B cell (primary cell): ENCODE data around the gene SLC2A4. TPM values are rescaled to one million over a fixed set of nuclear protein-coding genes. Genes with fewer than 3 reads are reported as not detected.

Source experiments
- ATAC-seq: fragments of 200-7000 bp; cut with Tn5 transposase; one replicate; pipeline ENCODE4 v1.10.0; 2021; ENCODE audit warnings: low read depth, mild to moderate bottlenecking, moderate number of reproducible peaks, moderate library complexity
- CTCF ChIA-PET: fragments of 350-600 bp; sonication (Branson Sonifier 250); formaldehyde crosslinking; loops from one replicate; lab custom pipeline; 2021; ENCODE audit warnings: antibody characterized with exemption, inconsistent platforms; lab: Charles Lee
- POLR2A ChIA-PET: fragments of 350-600 bp; sonication (Branson Sonifier 250); formaldehyde crosslinking; loops from one replicate; lab custom pipeline; 2021; ENCODE audit warnings: antibody characterized with exemption; lab: Charles Lee
- DNase-seq: peaks from one replicate; pipeline ENCODE4 v3.0.0; 2013
- H2AFZ ChIP-seq: 2 replicates; pipeline ENCODE4 v1.6.1; 2012; ENCODE audit warnings: mild to moderate bottlenecking, low read depth, low read length; ENCODE audit not compliant: insufficient read depth, poor library complexity, severe bottlenecking
- H3K27ac ChIP-seq, 2 donors: 1 replicate in 1 of 2; 2 replicates in 1 of 2; pipeline ENCODE4 v1.5.1; 2012 to 2013; ENCODE audit warnings: low read length in 2 of 2, mild to moderate bottlenecking in 2 of 2, moderate library complexity in 1 of 2
- H3K27me3 ChIP-seq, 4 experiments: fragments of 200-600 bp in 1 of 4; sonication (generic) in 1 of 4; replicated peaks in 1 of 4; 1 replicate in 2 of 4; 2 replicates in 2 of 4; pipeline versions ENCODE4 v1.6.1 to v1.7.0; 2013 to 2016; ENCODE audit warnings: low read length in 3 of 4, mild to moderate bottlenecking in 2 of 4, mixed read lengths in 1 of 4, moderate library complexity in 1 of 4; ENCODE audit not compliant: insufficient read depth in 4 of 4, control insufficient read depth in 3 of 4; ENCODE audit errors: control extremely low read depth in 1 of 4
- H3K36me3 ChIP-seq, 2 experiments: replicated peaks in 1 of 2; 1 replicate in 1 of 2; 2 replicates in 1 of 2; pipeline versions ENCODE4 v1.6.1 to v1.7.1; 2013; ENCODE audit warnings: low read length in 1 of 2; ENCODE audit not compliant: insufficient read depth in 2 of 2, control insufficient read depth in 1 of 2; ENCODE audit errors: control extremely low read depth in 1 of 2, extremely low read depth in 1 of 2
- H3K4me1 ChIP-seq, 2 donors: fragments of 200-600 bp in 1 of 2; sonication (generic) in 1 of 2; 1 replicate in 1 of 2; 2 replicates in 1 of 2; pipeline versions ENCODE4 v1.5.1 to v1.6.1; 2013 to 2017; ENCODE audit warnings: low read length in 2 of 2; ENCODE audit not compliant: control insufficient read depth in 2 of 2, insufficient read depth in 2 of 2
- H3K4me2 ChIP-seq: replicated peaks from 2 replicates; pipeline ENCODE3; 2012; ENCODE audit warnings: mild to moderate bottlenecking, low read depth, low read length; ENCODE audit not compliant: poor library complexity, severe bottlenecking
- H3K4me3 ChIP-seq, 5 experiments: fragments of 200-600 bp in 1 of 5; sonication (generic) in 1 of 5; 1 replicate in 3 of 5; 2 replicates in 2 of 5; pipeline versions ENCODE4 v1.5.1 to v1.7.0; 2011 to 2016; ENCODE audit warnings: low read length in 4 of 5, mild to moderate bottlenecking in 4 of 5, low read depth in 2 of 5, control low read depth in 1 of 5, moderate library complexity in 1 of 5; ENCODE audit not compliant: insufficient read depth in 1 of 5; ENCODE audit errors: control extremely low read depth in 1 of 5, extremely low read depth in 1 of 5
- H3K79me2 ChIP-seq: fragments of 200-600 bp; sonication (generic); one replicate; pipeline ENCODE4 v1.6.0; 2016; ENCODE audit warnings: low read length; ENCODE audit not compliant: control insufficient read depth, insufficient read depth
- H3K9ac ChIP-seq: fragments of 200-600 bp; sonication (generic); 2 replicates; pipeline ENCODE4 v1.6.1; 2017; ENCODE audit warnings: mild to moderate bottlenecking, low read length, moderate library complexity
- H3K9me3 ChIP-seq, 3 donors: one replicate each; pipeline versions ENCODE4 v1.6.1 to v1.7.1; 2013; ENCODE audit warnings: low read length in 2 of 3; ENCODE audit not compliant: control insufficient read depth in 2 of 3, insufficient read depth in 1 of 3; ENCODE audit errors: control extremely low read depth in 1 of 3
- H4K20me1 ChIP-seq: 2 replicates; pipeline ENCODE4 v1.6.0; 2012; ENCODE audit warnings: mild to moderate bottlenecking, low read length; ENCODE audit not compliant: insufficient read depth, control insufficient read depth, poor library complexity, severe bottlenecking
- H3K27ac Mint-ChIP-seq: one replicate; pipeline ENCODE4 v1.8.0; 2021; ENCODE audit warnings: mixed read lengths
- H3K27me3 Mint-ChIP-seq: one replicate; pipeline ENCODE4 v1.8.0; 2021; ENCODE audit warnings: mixed read lengths
- H3K4me1 Mint-ChIP-seq: one replicate; pipeline ENCODE4 v1.8.0; 2021; ENCODE audit warnings: mixed read lengths
- H3K4me3 Mint-ChIP-seq: one replicate; pipeline ENCODE4 v1.8.0; 2021; ENCODE audit warnings: mixed read lengths
- H3K9me3 Mint-ChIP-seq: one replicate; pipeline ENCODE4 v1.8.0; 2022; ENCODE audit warnings: mixed read lengths; ENCODE audit not compliant: insufficient read depth
- EZH2 ChIP-seq: IDR thresholded peaks from 2 replicates; pipeline ENCODE4 v1.6.1; 2012; ENCODE audit warnings: borderline replicate concordance, low read depth, mild to moderate bottlenecking, moderate library complexity, low read length; ENCODE audit not compliant: insufficient read depth, poor library complexity, severe bottlenecking
- WGBS: methylation state at CpG from one replicate; pipeline ENCODE4 v1.1.5; 2013; ENCODE audit warnings: missing lambda C conversion rate; ENCODE audit not compliant: insufficient coverage; 5-methylcytosine and 5-hydroxymethylcytosine counted together
- intact Hi-C: fragments of 100-400 bp; cut with micrococcal nuclease; formaldehyde crosslinking; loops from one replicate; pipeline ENCODE4 v1.10.0; 2022
- polyA plus RNA-seq: library from polyadenylated mRNA; depleted of rRNA; stranded (reverse); fragments of >200 nt; gene quantifications from 2 replicates; pipeline ENCODE4 v1.2.3, GENCODE V29; 2012
- total RNA-seq, 2 donors: library from RNA; stranded (reverse); fragments of 120-200 nt in 1 of 2; gene quantifications; 1 replicate in 1 of 2; 2 replicates in 1 of 2; pipeline versions ENCODE4 v1.2.3 to v1.2.4, GENCODE V29; 2013 to 2022
- TF ChIP-seq, protein P1 (sequence below): fragments of 200-600 bp; IDR thresholded peaks from one replicate; pipeline ENCODE4 v1.8.0; 2022; ENCODE audit warnings: antibody characterized with exemption, mild to moderate bottlenecking

The SLC2A4 gene
- total and polyA plus RNA-seq, 2 donors (not counting 1 experiment from before 2014, with no cell fraction given): not detected

GRCh38 chr17:7241783-7242716, 39.5 kb upstream of the SLC2A4 start, which contains the start of gene GABARAP:
TSS of gene GABARAP (minus strand) at chr17:7242449. CDS start at chr17:7242330, 119 bp downstream.
- Mint-ChIP-seq H3K4me3 (peak within 1 kb of the TSS; percentile 98), H3K27me3 (no peaks in the 10 kb centered on the region), H3K9me3 (no peaks in the 10 kb centered on the region), H3K4me1 (peaks cover 40% of the 10 kb centered on the region), H3K27ac (peak within 1 kb of the TSS; percentile 100)
- ChIA-PET POLR2A (interaction anchor here (0.6 to 13.1 kb wide), 14 partner anchors 8 to 615 kb away, joined by 3 to 157 read pairs (median 4); partner anchors contain the start of genes ACADVL, CTDNEP1, DLG4 and DVL2), CTCF (interaction anchor here (0.5 to 5.0 kb wide), 9 partner anchors 8 to 313 kb away, joined by 3 to 36 read pairs (median 5); partner anchors contain the start of genes ACADVL, CTDNEP1, DLG4 and DVL2)
- H3K4me3 ChIP-seq: peak within 1 kb of the TSS; percentile 81 to 99 (median 99)
- H3K4me1 ChIP-seq: peaks cover 29 to 34% of the 10 kb centered on the region in 2 donors
- peaks cover 8 to 37% of the 10 kb centered on the region in 2 experiments for H3K36me3 ChIP-seq
- no peaks in the 10 kb centered on the region for H3K9me3 ChIP-seq
- peak within 1 kb of the TSS; percentile 79 for H3K4me2 ChIP-seq
- ATAC-seq (peak; percentile 44), DNase-seq (peak; percentile 98)
- 0% methylated on average over 55 of the region's 62 CpGs for WGBS
- H3K27me3 ChIP-seq: no peaks in the 10 kb centered on the region
- TF ChIP-seq, protein P1, sequence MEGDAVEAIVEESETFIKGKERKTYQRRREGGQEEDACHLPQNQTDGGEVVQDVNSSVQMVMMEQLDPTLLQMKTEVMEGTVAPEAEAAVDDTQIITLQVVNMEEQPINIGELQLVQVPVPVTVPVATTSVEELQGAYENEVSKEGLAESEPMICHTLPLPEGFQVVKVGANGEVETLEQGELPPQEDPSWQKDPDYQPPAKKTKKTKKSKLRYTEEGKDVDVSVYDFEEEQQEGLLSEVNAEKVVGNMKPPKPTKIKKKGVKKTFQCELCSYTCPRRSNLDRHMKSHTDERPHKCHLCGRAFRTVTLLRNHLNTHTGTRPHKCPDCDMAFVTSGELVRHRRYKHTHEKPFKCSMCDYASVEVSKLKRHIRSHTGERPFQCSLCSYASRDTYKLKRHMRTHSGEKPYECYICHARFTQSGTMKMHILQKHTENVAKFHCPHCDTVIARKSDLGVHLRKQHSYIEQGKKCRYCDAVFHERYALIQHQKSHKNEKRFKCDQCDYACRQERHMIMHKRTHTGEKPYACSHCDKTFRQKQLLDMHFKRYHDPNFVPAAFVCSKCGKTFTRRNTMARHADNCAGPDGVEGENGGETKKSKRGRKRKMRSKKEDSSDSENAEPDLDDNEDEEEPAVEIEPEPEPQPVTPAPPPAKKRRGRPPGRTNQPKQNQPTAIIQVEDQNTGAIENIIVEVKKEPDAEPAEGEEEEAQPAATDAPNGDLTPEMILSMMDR: no peak
- TF ChIP-seq EZH2: no peak
- intact Hi-C loops: loop anchor here (1.0 kb wide), 1 partner anchor 87 kb away; the partner anchor contains the start of gene NEURL4
- H3K79me2 ChIP-seq: peaks cover 38% of the 10 kb centered on the region
- peak within 1 kb of the TSS; percentile 86 for H2AFZ ChIP-seq
- H3K9ac ChIP-seq: peak within 1 kb of the TSS; percentile 82
- peak within 1 kb of the TSS; percentile 94 to 97 for H3K27ac ChIP-seq
- peaks cover 24% of the 10 kb centered on the region for H4K20me1 ChIP-seq
